GM10248 (cell line): ENCODE measurements around the gene PRELID2.

Experiments
- CTCF ChIA-PET: fragments of 300-600 bp; sonication (Branson Sonifier 250); formaldehyde crosslinking; extraction: SDS; loops from one replicate; lab custom pipeline; 2021; ENCODE audit warnings: antibody characterized with exemption; lab: Yijun Ruan, JAX
- POLR2A ChIA-PET: fragments of 350-650 bp; sonication (Branson Sonifier 250); formaldehyde crosslinking; extraction: SDS; loops from one replicate; lab custom pipeline; 2020; ENCODE audit warnings: antibody characterized with exemption; lab: Yijun Ruan, JAX
- DNase-seq: peaks from one replicate; pipeline ENCODE4 v3.0.0; 2012; ENCODE audit errors: extremely low spot score
- TF ChIP-seq, protein P1 (sequence below): IDR thresholded peaks from 2 replicates; pipeline ENCODE4 v1.5.1; 2012; ENCODE audit warnings: mild to moderate bottlenecking, low read depth; ENCODE audit errors: extremely low read depth, missing control alignments, control extremely low read depth

PRELID2 gene

DNA sequence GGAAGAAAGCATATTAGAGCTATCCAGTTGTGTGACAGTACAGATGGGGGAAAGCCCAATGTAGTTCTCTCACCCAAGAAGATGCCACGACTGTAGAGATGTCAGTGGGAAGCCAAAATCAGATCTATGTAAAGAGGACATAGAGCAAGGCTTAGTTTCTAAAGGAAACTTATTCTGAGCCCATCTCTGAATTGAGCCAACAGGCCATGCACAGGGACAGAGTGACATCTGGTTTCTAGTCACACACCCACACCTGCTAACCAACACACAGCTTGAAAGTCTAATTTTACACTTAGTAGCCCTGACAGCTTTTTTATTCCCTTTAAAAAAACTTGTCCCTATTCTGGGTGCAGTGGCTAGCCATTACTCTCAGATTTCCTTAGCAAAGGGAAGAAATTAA lies 22.3 kb downstream of the PRELID2 start:
- ChIA-PET CTCF (interaction anchor here (1.7 to 3.0 kb wide), 2 partner anchors 13 to 1609 kb away, joined by 4 to 12 read pairs; no protein-coding TSS in a partner anchor), POLR2A (no interaction called here)
- DNase-seq, result no peak
- TF ChIP-seq, protein P1, sequence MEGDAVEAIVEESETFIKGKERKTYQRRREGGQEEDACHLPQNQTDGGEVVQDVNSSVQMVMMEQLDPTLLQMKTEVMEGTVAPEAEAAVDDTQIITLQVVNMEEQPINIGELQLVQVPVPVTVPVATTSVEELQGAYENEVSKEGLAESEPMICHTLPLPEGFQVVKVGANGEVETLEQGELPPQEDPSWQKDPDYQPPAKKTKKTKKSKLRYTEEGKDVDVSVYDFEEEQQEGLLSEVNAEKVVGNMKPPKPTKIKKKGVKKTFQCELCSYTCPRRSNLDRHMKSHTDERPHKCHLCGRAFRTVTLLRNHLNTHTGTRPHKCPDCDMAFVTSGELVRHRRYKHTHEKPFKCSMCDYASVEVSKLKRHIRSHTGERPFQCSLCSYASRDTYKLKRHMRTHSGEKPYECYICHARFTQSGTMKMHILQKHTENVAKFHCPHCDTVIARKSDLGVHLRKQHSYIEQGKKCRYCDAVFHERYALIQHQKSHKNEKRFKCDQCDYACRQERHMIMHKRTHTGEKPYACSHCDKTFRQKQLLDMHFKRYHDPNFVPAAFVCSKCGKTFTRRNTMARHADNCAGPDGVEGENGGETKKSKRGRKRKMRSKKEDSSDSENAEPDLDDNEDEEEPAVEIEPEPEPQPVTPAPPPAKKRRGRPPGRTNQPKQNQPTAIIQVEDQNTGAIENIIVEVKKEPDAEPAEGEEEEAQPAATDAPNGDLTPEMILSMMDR, result no peak

DNA sequence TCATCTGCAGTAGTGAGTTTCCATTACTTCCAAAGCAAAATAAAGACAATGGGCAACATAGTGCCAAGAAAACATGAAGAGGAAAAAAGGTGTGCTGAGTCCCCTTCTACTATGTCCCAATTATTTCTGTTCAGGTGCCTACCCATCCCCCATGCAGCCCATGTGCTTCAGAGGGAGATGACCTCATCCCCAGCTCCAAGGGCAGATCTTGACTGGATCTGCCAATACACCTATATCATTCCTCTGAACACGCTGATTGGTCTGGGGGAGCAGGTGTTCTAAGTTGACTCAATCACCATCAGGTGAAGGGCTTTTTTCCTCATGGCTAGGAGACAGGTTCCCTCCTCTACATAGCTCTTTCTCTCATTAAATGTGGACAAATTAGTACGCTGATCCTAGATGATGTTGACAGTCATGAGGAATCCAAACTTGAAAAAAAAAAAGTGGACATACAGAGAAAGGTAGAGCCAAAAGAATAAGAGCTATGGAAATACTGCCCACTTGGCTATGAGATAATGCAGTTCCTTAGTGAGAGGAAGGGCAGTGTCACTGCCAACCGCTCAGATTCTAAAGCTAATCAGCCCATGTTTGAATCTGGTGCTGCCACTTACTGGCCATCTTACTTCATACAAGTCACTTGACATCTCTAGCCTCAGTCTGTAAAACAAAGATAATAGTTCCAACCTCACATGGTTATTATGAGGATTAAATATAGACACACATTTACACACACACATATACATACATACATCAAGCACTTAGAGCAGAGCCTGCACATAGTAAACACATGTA lies 23.1 kb downstream of the PRELID2 start:
- CTCF ChIA-PET, result interaction anchor here (1.0 to 3.0 kb wide), 3 partner anchors 14 to 1608 kb away, joined by 3 to 12 read pairs (median 4); no protein-coding TSS in a partner anchor
- TF ChIP-seq, protein P1, result no peak
- POLR2A ChIA-PET, result no interaction called here
- DNase-seq, result no peak

DNA sequence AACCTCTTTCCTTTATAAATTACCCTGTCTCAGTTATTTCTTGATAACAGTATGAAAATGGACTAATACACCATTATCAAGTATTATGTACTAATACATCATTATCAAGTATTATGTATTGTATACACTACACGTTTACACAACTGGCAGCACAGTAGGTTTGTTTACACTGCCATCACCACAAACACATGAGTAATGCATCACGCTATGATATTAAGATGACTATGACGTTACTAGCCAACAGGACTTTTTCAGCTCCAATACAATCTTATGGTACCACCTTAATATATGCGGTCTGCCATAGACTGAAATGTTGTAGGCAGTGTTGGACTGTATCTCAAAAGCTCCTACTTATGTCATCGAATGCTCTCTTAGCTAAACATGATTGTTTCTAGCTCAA lies 28.2 kb downstream of the PRELID2 start:
- ChIA-PET POLR2A (no interaction called here), CTCF (interaction anchor here (0.7 kb wide), 1 partner anchor 18 kb away, joined by 3 read pairs; no protein-coding TSS in a partner anchor)
- TF ChIP-seq, protein P1, result no peak
- no peak for DNase-seq

DNA sequence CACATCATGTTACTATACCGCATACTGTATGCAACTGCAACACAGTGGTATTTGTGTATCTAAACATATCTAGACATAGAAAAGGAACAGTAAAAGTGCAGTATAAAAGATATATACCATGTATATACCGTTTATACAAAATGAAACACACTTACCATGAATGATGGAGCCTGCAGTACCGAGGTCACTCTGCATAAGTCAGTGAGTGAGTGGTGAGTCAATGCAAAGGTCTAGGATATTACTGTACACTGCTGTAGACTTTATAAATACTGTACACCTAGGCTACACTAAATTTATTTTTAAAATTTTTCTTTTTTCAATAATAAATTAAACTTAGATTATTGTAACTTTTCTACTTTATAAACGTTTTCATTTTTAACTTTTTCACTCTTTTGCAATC lies 29.3 kb downstream of the PRELID2 start:
- TF ChIP-seq, protein P1, result no peak
- POLR2A ChIA-PET, result no interaction called here
- CTCF ChIA-PET, result no interaction called here
- DNase-seq, result no peak

DNA sequence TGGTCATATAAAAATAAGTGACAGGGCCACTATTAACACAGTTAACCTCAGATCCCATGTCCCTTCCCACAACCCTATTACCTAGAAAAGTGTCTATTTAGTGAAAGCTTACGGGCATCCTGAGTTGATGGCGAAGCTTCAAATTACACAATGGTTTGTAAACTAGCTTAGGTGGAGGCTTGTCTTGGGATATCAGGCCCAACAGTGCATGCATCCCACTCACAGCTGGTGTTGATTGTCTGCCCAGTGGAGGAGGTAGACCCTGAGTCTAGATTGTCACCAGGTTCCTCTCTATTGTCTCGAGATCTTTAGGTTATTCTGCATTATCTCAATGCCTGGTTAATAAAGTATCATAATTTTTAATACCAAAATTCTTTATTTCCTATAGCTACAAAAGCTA lies 30.4 kb downstream of the PRELID2 start:
- ChIA-PET POLR2A (no interaction called here), CTCF (no interaction called here)
- no peak for DNase-seq
- TF ChIP-seq, protein P1, result no peak

DNA sequence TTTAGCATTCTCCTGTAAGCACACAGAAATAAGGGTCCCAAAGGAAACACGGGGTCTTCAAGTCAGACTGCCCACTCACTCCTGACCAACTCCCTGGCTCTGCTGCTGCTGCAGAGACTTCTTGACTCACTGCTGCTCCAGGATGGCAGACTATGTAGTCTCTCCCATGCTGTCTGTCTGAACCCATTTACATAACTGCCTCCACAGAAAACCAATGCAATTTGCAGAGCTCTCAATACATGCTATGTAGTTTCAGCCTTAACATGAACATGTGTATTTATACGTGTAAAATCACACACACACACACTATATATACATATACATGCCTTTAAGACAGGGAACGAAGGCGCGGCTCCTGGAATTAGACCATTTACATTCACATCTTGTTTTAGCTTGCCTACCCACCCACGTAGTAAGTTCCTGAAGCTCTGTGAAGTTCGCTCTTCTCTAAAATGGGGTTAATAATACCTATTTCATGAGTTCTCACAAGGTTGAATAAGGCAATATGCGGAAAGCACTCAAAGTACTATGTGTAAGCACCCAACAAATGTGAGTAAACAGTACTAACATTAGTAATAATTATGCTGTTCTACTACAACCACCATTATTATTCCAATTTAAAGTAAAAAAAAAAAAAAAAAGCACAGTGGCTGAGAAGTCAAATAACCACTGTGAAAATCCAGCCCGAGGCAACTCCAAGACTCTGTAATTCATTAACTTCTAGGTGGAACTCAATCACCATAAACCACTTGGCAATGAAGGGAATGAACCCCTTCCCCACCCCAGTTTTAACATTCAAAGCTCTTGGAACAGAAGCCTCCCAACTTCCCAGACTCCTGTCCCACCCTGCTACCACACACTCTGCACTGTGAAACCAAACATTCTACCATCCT lies 31.8 kb downstream of the PRELID2 start:
- DNase-seq, result no peak
- CTCF ChIA-PET, result interaction anchor here (1.3 kb wide), 1 partner anchor 15 kb away, joined by 3 read pairs; no protein-coding TSS in a partner anchor
- TF ChIP-seq, protein P1, result no peak
- POLR2A ChIA-PET, result no interaction called here
